HEK293 (cell line): ENCODE results near the gene SLIT2.
A peak's percentile ranks its signal among the peaks of the same experiment; 100 is the strongest.

Experiments
- KLF10 ChIP-seq: fragments of 450-650 bp; IDR thresholded peaks from 2 replicates; pipeline ENCODE4 v1.5.1; 2018; ENCODE audit warnings: missing biosample characterization, mild to moderate bottlenecking, missing genetic modification characterization
- KLF16 ChIP-seq: fragments of 450-650 bp; formaldehyde crosslinking; IDR thresholded peaks from 2 replicates; pipeline ENCODE4 v1.5.1; 2017; ENCODE audit warnings: missing biosample characterization, missing genetic modification characterization
- PRDM10 ChIP-seq: fragments of 450-650 bp; formaldehyde crosslinking; IDR thresholded peaks from 2 replicates; pipeline ENCODE4 v1.5.1; 2016; ENCODE audit warnings: missing biosample characterization, missing genetic modification characterization
- PRDM6 ChIP-seq: fragments of 450-650 bp; formaldehyde crosslinking; IDR thresholded peaks from 2 replicates; pipeline ENCODE4 v1.5.1; 2017; ENCODE audit warnings: missing biosample characterization, missing genetic modification characterization
- SCRT2 ChIP-seq: fragments of 450-650 bp; formaldehyde crosslinking; IDR thresholded peaks from 2 replicates; pipeline ENCODE4 v1.5.1; 2016; ENCODE audit warnings: missing biosample characterization, missing genetic modification characterization
- ZBTB11 ChIP-seq: fragments of 450-650 bp; formaldehyde crosslinking; conservative IDR thresholded peaks from 2 replicates; pipeline ENCODE4 v1.5.1; 2016; ENCODE audit warnings: low read depth, missing biosample characterization, missing genetic modification characterization
- ZBTB17 ChIP-seq: fragments of 450-650 bp; formaldehyde crosslinking; IDR thresholded peaks from 2 replicates; pipeline ENCODE4 v1.5.1; 2016; ENCODE audit warnings: missing biosample characterization, missing genetic modification characterization
- ZBTB7A ChIP-seq: fragments of 450-650 bp; formaldehyde crosslinking; IDR thresholded peaks from 2 replicates; pipeline ENCODE4 v1.5.1; 2016; ENCODE audit warnings: low read depth, missing biosample characterization, missing genetic modification characterization
- ZEB2 ChIP-seq: fragments of 450-650 bp; formaldehyde crosslinking; IDR thresholded peaks from 2 replicates; pipeline ENCODE4 v1.5.1; 2016; ENCODE audit warnings: missing biosample characterization, missing genetic modification characterization
- ZFHX2 ChIP-seq: fragments of 450-650 bp; formaldehyde crosslinking; conservative IDR thresholded peaks from 2 replicates; pipeline ENCODE4 v1.5.1; 2016; ENCODE audit warnings: missing biosample characterization, missing genetic modification characterization
- ZIC2 ChIP-seq: fragments of 450-650 bp; formaldehyde crosslinking; IDR thresholded peaks from 2 replicates; pipeline ENCODE4 v1.5.1; 2016; ENCODE audit warnings: missing biosample characterization, missing genetic modification characterization
- ZNF214 ChIP-seq: fragments of 450-650 bp; formaldehyde crosslinking; IDR thresholded peaks from 2 replicates; pipeline ENCODE4 v1.5.1; 2017; ENCODE audit warnings: missing biosample characterization, mild to moderate bottlenecking, missing genetic modification characterization, borderline replicate concordance
- ZNF24 ChIP-seq: fragments of 450-650 bp; formaldehyde crosslinking; IDR thresholded peaks from 2 replicates; pipeline ENCODE4 v1.5.1; 2016; ENCODE audit warnings: missing biosample characterization, missing genetic modification characterization
- ZNF341 ChIP-seq: fragments of 450-650 bp; formaldehyde crosslinking; IDR thresholded peaks from 2 replicates; pipeline ENCODE4; 2016; ENCODE audit warnings: low read depth, missing biosample characterization, missing genetic modification characterization
- ZNF366 ChIP-seq: fragments of 450-650 bp; formaldehyde crosslinking; conservative IDR thresholded peaks from 2 replicates; pipeline ENCODE4 v1.5.1; 2016; ENCODE audit warnings: missing biosample characterization, missing genetic modification characterization
- ZNF404 ChIP-seq: fragments of 450-650 bp; formaldehyde crosslinking; IDR thresholded peaks from 2 replicates; pipeline ENCODE4 v1.5.1; 2017; ENCODE audit warnings: missing biosample characterization, missing genetic modification characterization
- ZNF473 ChIP-seq: fragments of 450-650 bp; formaldehyde crosslinking; IDR thresholded peaks from 2 replicates; pipeline ENCODE4 v1.5.1; 2017; ENCODE audit warnings: missing biosample characterization, missing genetic modification characterization
- ZNF521 ChIP-seq: fragments of 450-650 bp; formaldehyde crosslinking; IDR thresholded peaks from 2 replicates; pipeline ENCODE4 v1.5.1; 2017; ENCODE audit warnings: missing biosample characterization, mild to moderate bottlenecking, missing genetic modification characterization
- ZNF544 ChIP-seq: fragments of 450-650 bp; formaldehyde crosslinking; IDR thresholded peaks from 2 replicates; pipeline ENCODE4 v1.5.0; 2017; ENCODE audit warnings: missing biosample characterization, missing genetic modification characterization
- ZNF654 ChIP-seq: fragments of 450-650 bp; formaldehyde crosslinking; IDR thresholded peaks from 2 replicates; pipeline ENCODE4 v1.5.1; 2016; ENCODE audit warnings: low read depth, missing biosample characterization, missing genetic modification characterization
- ZNF664 ChIP-seq: fragments of 450-650 bp; formaldehyde crosslinking; IDR thresholded peaks from 2 replicates; pipeline ENCODE4 v1.5.1; 2016; ENCODE audit warnings: missing biosample characterization, missing genetic modification characterization
- ZSCAN30 ChIP-seq: fragments of 450-650 bp; IDR thresholded peaks from 2 replicates; pipeline ENCODE4 v1.5.1; 2018; ENCODE audit warnings: missing biosample characterization, mild to moderate bottlenecking, missing genetic modification characterization, moderate library complexity
- TF ChIP-seq, protein P1 (sequence below): fragments of 450-650 bp; formaldehyde crosslinking; IDR thresholded peaks from 2 replicates; pipeline ENCODE4 v1.5.1; 2016; ENCODE audit warnings: missing biosample characterization, missing genetic modification characterization
- TF ChIP-seq, protein P2 (sequence below): fragments of 450-650 bp; formaldehyde crosslinking; IDR thresholded peaks from 2 replicates; pipeline ENCODE4 v1.5.1; 2017; ENCODE audit warnings: missing biosample characterization, missing genetic modification characterization
- TF ChIP-seq, protein P3 (sequence below): fragments of 450-650 bp; formaldehyde crosslinking; IDR thresholded peaks from 2 replicates; pipeline ENCODE4 v1.5.1; 2016; ENCODE audit warnings: missing biosample characterization, missing genetic modification characterization

The SLIT2 gene

GRCh38 chr4:20252656-20253282 lies 1.1 kb downstream of the SLIT2 start (continued):
- TF ChIP-seq ZNF404 (tag by site-specific recombination) (no peak), ZNF366 (tag by site-specific recombination) (no peak), ZIC2 (tag by site-specific recombination) (no peak), ZNF341 (tag by site-specific recombination) (0 out of 2 replicates have a peak, but pooled peaks have one; percentile 19), ZNF521 (no peak), ZBTB11 (peak; percentile 54), ZFHX2 (peak; percentile 86), SCRT2 (tag by site-specific recombination) (peak; percentile 45; the same call in 1 of the 2 replicates), ZNF24 (tag by site-specific recombination) (no peak), ZBTB7A (tag by site-specific recombination) (no peak), ZSCAN30 (tag by site-specific recombination) (no peak), ZEB2 (tag by site-specific recombination) (0 out of 2 replicates have a peak, but pooled peaks have one; percentile 17), ZNF544 (tag by site-specific recombination) (no peak), KLF16 (no peak), ZNF473 (tag by site-specific recombination) (no peak), ZNF214 (tag by site-specific recombination) (no peak), PRDM6 (tag by site-specific recombination) (no peak), ZNF654 (tag by site-specific recombination) (no peak), PRDM10 (tag by site-specific recombination) (peak; percentile 84), KLF10 (tag by site-specific recombination) (no peak), ZBTB17 (0 out of 2 replicates have a peak, but pooled peaks have one; percentile 15), ZNF664 (tag by site-specific recombination) (no peak)
- TF ChIP-seq, protein P1, sequence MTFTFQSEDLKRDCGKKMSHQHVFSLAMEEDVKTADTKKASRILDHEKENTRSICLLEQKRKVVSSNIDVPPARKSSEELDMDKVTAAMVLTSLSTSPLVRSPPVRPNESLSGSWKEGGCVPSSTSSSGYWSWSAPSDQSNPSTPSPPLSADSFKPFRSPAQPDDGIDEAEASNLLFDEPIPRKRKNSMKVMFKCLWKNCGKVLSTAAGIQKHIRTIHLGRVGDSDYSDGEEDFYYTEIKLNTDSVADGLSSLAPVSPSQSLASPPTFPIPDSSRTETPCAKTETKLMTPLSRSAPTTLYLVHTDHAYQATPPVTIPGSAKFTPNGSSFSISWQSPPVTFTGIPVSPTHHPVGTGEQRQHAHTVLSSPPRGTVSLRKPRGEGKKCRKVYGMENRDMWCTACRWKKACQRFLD (tag by site-specific recombination) = no peak
- TF ChIP-seq, protein P2, sequence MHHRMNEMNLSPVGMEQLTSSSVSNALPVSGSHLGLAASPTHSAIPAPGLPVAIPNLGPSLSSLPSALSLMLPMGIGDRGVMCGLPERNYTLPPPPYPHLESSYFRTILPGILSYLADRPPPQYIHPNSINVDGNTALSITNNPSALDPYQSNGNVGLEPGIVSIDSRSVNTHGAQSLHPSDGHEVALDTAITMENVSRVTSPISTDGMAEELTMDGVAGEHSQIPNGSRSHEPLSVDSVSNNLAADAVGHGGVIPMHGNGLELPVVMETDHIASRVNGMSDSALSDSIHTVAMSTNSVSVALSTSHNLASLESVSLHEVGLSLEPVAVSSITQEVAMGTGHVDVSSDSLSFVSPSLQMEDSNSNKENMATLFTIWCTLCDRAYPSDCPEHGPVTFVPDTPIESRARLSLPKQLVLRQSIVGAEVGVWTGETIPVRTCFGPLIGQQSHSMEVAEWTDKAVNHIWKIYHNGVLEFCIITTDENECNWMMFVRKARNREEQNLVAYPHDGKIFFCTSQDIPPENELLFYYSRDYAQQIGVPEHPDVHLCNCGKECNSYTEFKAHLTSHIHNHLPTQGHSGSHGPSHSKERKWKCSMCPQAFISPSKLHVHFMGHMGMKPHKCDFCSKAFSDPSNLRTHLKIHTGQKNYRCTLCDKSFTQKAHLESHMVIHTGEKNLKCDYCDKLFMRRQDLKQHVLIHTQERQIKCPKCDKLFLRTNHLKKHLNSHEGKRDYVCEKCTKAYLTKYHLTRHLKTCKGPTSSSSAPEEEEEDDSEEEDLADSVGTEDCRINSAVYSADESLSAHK (tag by site-specific recombination) = no peak
- TF ChIP-seq, protein P3, sequence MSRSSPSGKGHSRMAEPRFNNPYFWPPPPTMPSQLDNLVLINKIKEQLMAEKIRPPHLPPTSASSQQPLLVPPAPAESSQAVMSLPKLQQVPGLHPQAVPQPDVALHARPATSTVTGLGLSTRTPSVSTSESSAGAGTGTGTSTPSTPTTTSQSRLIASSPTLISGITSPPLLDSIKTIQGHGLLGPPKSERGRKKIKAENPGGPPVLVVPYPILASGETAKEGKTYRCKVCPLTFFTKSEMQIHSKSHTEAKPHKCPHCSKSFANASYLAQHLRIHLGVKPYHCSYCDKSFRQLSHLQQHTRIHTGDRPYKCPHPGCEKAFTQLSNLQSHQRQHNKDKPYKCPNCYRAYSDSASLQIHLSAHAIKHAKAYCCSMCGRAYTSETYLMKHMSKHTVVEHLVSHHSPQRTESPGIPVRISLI (tag by site-specific recombination) = no peak
